H1 (cell line): ENCODE measurements around the gene ANAPC10. TPM values are rescaled to one million over a fixed set of nuclear protein-coding genes. Genes with fewer than 3 reads are reported as not detected.

Experiments used
- CTCF ChIA-PET: fragments of 300-600 bp; sonication (Branson Sonifier 250); formaldehyde crosslinking; loops from one replicate; lab custom pipeline; 2021; ENCODE audit not compliant: partially characterized antibody; lab: Charles Lee
- POLR2A ChIA-PET: fragments of 300-600 bp; sonication (Branson Sonifier 250); formaldehyde crosslinking; loops from one replicate; lab custom pipeline; 2021; ENCODE audit warnings: inconsistent platforms; ENCODE audit not compliant: partially characterized antibody; lab: Charles Lee
- DNase-seq, 2 experiments: peaks; one replicate each; pipeline versions ENCODE4 v3.0.0 to v3.0.0-alpha.2; 2010 to 2022; ENCODE audit warnings: low spot score in 2 of 2, low read depth in 1 of 2, mixed read lengths in 1 of 2
- FAIRE-seq: peaks from 2 replicates; lab custom pipeline; 2011; peaks lifted over from hg19 to GRCh38; lab: Jason Lieb, UNC
- H2AFZ ChIP-seq: 2 replicates; pipeline ENCODE4 v1.8.1; 2012; ENCODE audit warnings: low read length, inconsistent platforms
- H2AK5ac ChIP-seq: 2 replicates; pipeline ENCODE4 v1.6.1; 2013; ENCODE audit warnings: low read depth, low read length
- H2BK120ac ChIP-seq: replicated peaks from 2 replicates; pipeline ENCODE3; 2013; ENCODE audit warnings: low read depth, low read length, inconsistent platforms
- H2BK12ac ChIP-seq: 2 replicates; pipeline ENCODE4 v1.6.1; 2013; ENCODE audit warnings: low read depth, low read length
- H2BK15ac ChIP-seq: 2 replicates; pipeline ENCODE4 v1.6.1; 2013; ENCODE audit warnings: low read length
- H2BK20ac ChIP-seq: 2 replicates; pipeline ENCODE4 v1.6.1; 2013; ENCODE audit warnings: low read length
- H2BK5ac ChIP-seq: 2 replicates; pipeline ENCODE4 v1.6.1; 2013; ENCODE audit warnings: low read depth, low read length
- H3K14ac ChIP-seq: 2 replicates; pipeline ENCODE4 v1.6.1; 2013; ENCODE audit warnings: inconsistent platforms; ENCODE audit not compliant: insufficient read length
- H3K18ac ChIP-seq: 2 replicates; pipeline ENCODE4 v1.6.1; 2013; ENCODE audit warnings: low read length; ENCODE audit errors: extremely low read depth
- H3K23ac ChIP-seq: 2 replicates; pipeline ENCODE4 v1.6.1; 2013; ENCODE audit warnings: inconsistent platforms; ENCODE audit not compliant: insufficient read length
- H3K23me2 ChIP-seq: 2 replicates; pipeline ENCODE4 v1.6.1; 2013; ENCODE audit warnings: low read depth, low read length
- H3K27ac ChIP-seq: 2 replicates; pipeline ENCODE4 v1.6.1; 2011; ENCODE audit warnings: low read depth, low read length, inconsistent platforms
- H3K27me3 ChIP-seq, 4 experiments: replicated peaks in 1 of 4; 1 replicate in 1 of 4; 2 replicates in 3 of 4; pipeline versions ENCODE4 v1.6.1 to v1.8.1; 2011 to 2013; ENCODE audit warnings: low read length in 3 of 4, mild to moderate bottlenecking in 3 of 4, inconsistent platforms in 2 of 4, mixed read lengths in 2 of 4, moderate library complexity in 1 of 4; ENCODE audit not compliant: control insufficient read depth in 3 of 4, insufficient read depth in 3 of 4; ENCODE audit errors: extremely low read depth in 1 of 4
- H3K36me3 ChIP-seq, 4 experiments: 2 replicates each; pipeline versions ENCODE4 v1.6.1 to v1.8.1; 2011 to 2013; ENCODE audit warnings: mild to moderate bottlenecking in 4 of 4, low read length in 3 of 4, moderate library complexity in 2 of 4, control low read depth in 1 of 4, inconsistent platforms in 1 of 4; ENCODE audit not compliant: insufficient read depth in 4 of 4, control insufficient read depth in 2 of 4
- H3K4ac ChIP-seq: replicated peaks from 2 replicates; pipeline ENCODE3; 2013; ENCODE audit warnings: low read length, low read depth, mixed read lengths, inconsistent platforms; ENCODE audit not compliant: insufficient read length
- H3K4me1 ChIP-seq, 4 experiments: replicated peaks in 1 of 4; 1 replicate in 1 of 4; 2 replicates in 3 of 4; pipeline versions ENCODE4 v1.6.1 to v1.8.1; 2011 to 2013; ENCODE audit warnings: low read length in 3 of 4, inconsistent platforms in 2 of 4, mixed read lengths in 1 of 4; ENCODE audit not compliant: insufficient read depth in 4 of 4, control insufficient read depth in 3 of 4
- H3K4me2 ChIP-seq, 2 experiments: 2 replicates each; pipeline versions ENCODE4 v1.6.1 to v1.8.1; 2011 to 2013; ENCODE audit warnings: low read depth in 2 of 2, low read length in 2 of 2, control low read depth in 1 of 2, inconsistent platforms in 1 of 2, mild to moderate bottlenecking in 1 of 2; ENCODE audit not compliant: insufficient read depth in 1 of 2
- H3K4me3 ChIP-seq, 4 experiments: fragments of 200-600, 300-600 bp in 1 of 4; sonication (generic), shearing (Covaris generic), sonication (Bioruptor Twin) in 1 of 4; 2 replicates each; pipeline versions ENCODE4 v1.5.1 to v1.8.1; 2011 to 2016; ENCODE audit warnings: low read length in 4 of 4, low read depth in 3 of 4, control low read depth in 2 of 4, inconsistent platforms in 2 of 4, mild to moderate bottlenecking in 2 of 4, mixed read lengths in 1 of 4, moderate library complexity in 1 of 4; ENCODE audit not compliant: insufficient read depth in 2 of 4; ENCODE audit errors: extremely low read depth in 1 of 4
- H3K56ac ChIP-seq: replicated peaks from 2 replicates; pipeline ENCODE3; 2013; ENCODE audit warnings: low read depth, mild to moderate bottlenecking, mixed read lengths, low read length, inconsistent platforms; ENCODE audit not compliant: insufficient read length
- H3K79me1 ChIP-seq: 2 replicates; pipeline ENCODE4 v1.6.1; 2013; ENCODE audit warnings: low read depth, low read length, control low read depth
- H3K79me2 ChIP-seq, 2 experiments: 2 replicates each; pipeline versions ENCODE4 v1.6.1 to v1.8.1; 2012 to 2013; ENCODE audit warnings: low read length in 2 of 2, mild to moderate bottlenecking in 2 of 2, inconsistent platforms in 1 of 2; ENCODE audit not compliant: insufficient read depth in 2 of 2, control insufficient read depth in 1 of 2
- H3K9ac ChIP-seq, 4 experiments: replicated peaks in 1 of 4; 1 replicate in 1 of 4; 2 replicates in 3 of 4; pipeline versions ENCODE4 v1.6.1 to v1.8.1; 2011 to 2013; ENCODE audit warnings: low read depth in 3 of 4, low read length in 3 of 4, control low read depth in 2 of 4, mild to moderate bottlenecking in 2 of 4, moderate library complexity in 2 of 4, inconsistent platforms in 1 of 4; ENCODE audit errors: extremely low read depth in 1 of 4
- H3K9me3 ChIP-seq, 2 experiments: 2 replicates each; pipeline versions ENCODE4 v1.6.1 to v1.8.1; 2012 to 2013; ENCODE audit warnings: mild to moderate bottlenecking in 2 of 2, moderate library complexity in 2 of 2, control low read depth in 1 of 2, inconsistent platforms in 1 of 2, low read depth in 1 of 2, low read length in 1 of 2, mixed read lengths in 1 of 2; ENCODE audit not compliant: insufficient read depth in 2 of 2
- H4K20me1 ChIP-seq, 2 experiments: replicated peaks in 1 of 2; 2 replicates each; pipeline versions ENCODE3 to v1.8.1; 2011 to 2013; ENCODE audit warnings: inconsistent platforms in 2 of 2, low read length in 2 of 2, mild to moderate bottlenecking in 1 of 2; ENCODE audit not compliant: insufficient read depth in 2 of 2, control insufficient read depth in 1 of 2
- H4K5ac ChIP-seq: 2 replicates; pipeline ENCODE4 v1.6.1; 2013; ENCODE audit warnings: low read length, low read depth, mixed read lengths, inconsistent platforms; ENCODE audit not compliant: insufficient read length
- H4K8ac ChIP-seq: 2 replicates; pipeline ENCODE4 v1.8.0; 2013; ENCODE audit warnings: mild to moderate bottlenecking, moderate library complexity, low read length, inconsistent platforms; ENCODE audit not compliant: insufficient read depth; ENCODE audit errors: extremely low read depth
- H4K91ac ChIP-seq: replicated peaks from 2 replicates; pipeline ENCODE3; 2013; ENCODE audit warnings: low read length, mixed read lengths, inconsistent platforms; ENCODE audit not compliant: insufficient read length
- EP300 ChIP-seq, 2 experiments: IDR thresholded peaks; 1 replicate in 1 of 2; 2 replicates in 1 of 2; pipeline ENCODE4 v1.6.1; 2011 to 2012; ENCODE audit warnings: low read depth in 2 of 2, low read length in 2 of 2, mild to moderate bottlenecking in 2 of 2, borderline replicate concordance in 1 of 2, inconsistent platforms in 1 of 2, moderate library complexity in 1 of 2
- EZH2 ChIP-seq: fragments of 200-600 bp; sonication (generic); IDR thresholded peaks from 2 replicates; pipeline ENCODE4 v1.7.1; 2012; ENCODE audit warnings: low read depth, mild to moderate bottlenecking, moderate library complexity, low read length, inconsistent platforms; ENCODE audit not compliant: severe bottlenecking
- HDAC2 ChIP-seq, 2 experiments: fragments of 300-600 bp in 1 of 2; sonication (generic) in 1 of 2; IDR thresholded peaks; 2 replicates each; pipeline ENCODE4 v1.6.1; 2011 to 2012; ENCODE audit warnings: low read depth in 2 of 2, low read length in 2 of 2, mild to moderate bottlenecking in 2 of 2, moderate library complexity in 2 of 2, borderline replicate concordance in 1 of 2, inconsistent platforms in 1 of 2
- KDM4A ChIP-seq: IDR thresholded peaks from one replicate; pipeline ENCODE4 v1.7.1; 2012; ENCODE audit warnings: low read depth, mild to moderate bottlenecking, moderate library complexity, low read length, inconsistent platforms; ENCODE audit not compliant: severe bottlenecking
- NANOG ChIP-seq: IDR thresholded peaks from 2 replicates; pipeline ENCODE4 v1.6.1; 2011; ENCODE audit warnings: low read length, low read depth, mild to moderate bottlenecking, inconsistent platforms; ENCODE audit not compliant: insufficient read depth, poor library complexity, severe bottlenecking
- NRF1 ChIP-seq: IDR thresholded peaks from 2 replicates; pipeline ENCODE4 v1.6.1; 2011; ENCODE audit warnings: mild to moderate bottlenecking, low read depth, low read length, improper control_type of control experiment
- PHF8 ChIP-seq: fragments of 200-600 bp; sonication (generic); conservative IDR thresholded peaks from 2 replicates; pipeline ENCODE4 v1.7.1; 2012; ENCODE audit warnings: low read depth, mild to moderate bottlenecking, inconsistent platforms, low read length, moderate library complexity
- POLR2AphosphoS5 ChIP-seq: IDR thresholded peaks from 2 replicates; pipeline ENCODE4 v1.6.1; 2011; ENCODE audit warnings: low read depth, low read length
- SIX5 ChIP-seq: IDR thresholded peaks from 2 replicates; pipeline ENCODE4 v1.6.1; 2011; ENCODE audit warnings: mild to moderate bottlenecking, low read depth, low read length
- SP4 ChIP-seq: IDR thresholded peaks from 2 replicates; pipeline ENCODE4 v1.6.1; 2012; ENCODE audit warnings: low read length, inconsistent platforms
- YY1 ChIP-seq: IDR thresholded peaks from 2 replicates; pipeline ENCODE4 v1.6.1; 2011; ENCODE audit warnings: low read depth, mild to moderate bottlenecking, low read length
- WGBS, 2 experiments: shearing (Covaris generic) in 1 of 2; methylation state at CpG; one replicate each; pipeline versions ENCODE4 v1.1.6 to v1.1.7; 2013 to 2015; ENCODE audit warnings: low lambda C conversion rate in 2 of 2, mixed read lengths in 2 of 2, inconsistent platforms in 1 of 2, low coverage in 1 of 2, missing lambda C conversion rate in 1 of 2; ENCODE audit not compliant: insufficient replicate concordance in 2 of 2, insufficient coverage in 1 of 2, insufficient read length in 1 of 2; ENCODE audit errors: extremely low coverage in 1 of 2, missing lambda C conversion rate in 1 of 2; 5-methylcytosine and 5-hydroxymethylcytosine counted together
- polyA plus RNA-seq, 7 experiments: library from polyadenylated mRNA; depleted of rRNA in 3 of 7; stranded (reverse) in 5 of 7; unstranded in 2 of 7; fragments of >200 nt in 5 of 7; fragments of 200-250 nt in 2 of 7; gene quantifications; 1 replicate in 5 of 7; 2 replicates in 1 of 7; 4 replicates in 1 of 7; pipeline versions ENCODE4 v1.2.1 to v1.2.3, GENCODE V29; 2011 to 2013; ENCODE audit warnings: missing spikeins in 2 of 7, mixed read lengths in 2 of 7
- total RNA-seq: library from RNA; stranded (reverse); fragmentation: NEBNext Ultra II Directional; extraction: Animal tissue kit (Norgen Biotek cat#: 25700); gene quantifications from 2 replicates; pipeline ENCODE4 v1.2.1, GENCODE V29; 2021
- TF ChIP-seq, protein P1 (sequence below): IDR thresholded peaks from 2 replicates; pipeline ENCODE4 v1.6.1; 2012; ENCODE audit warnings: inconsistent platforms
- TF ChIP-seq, protein P2 (sequence below): IDR thresholded peaks from 2 replicates; pipeline ENCODE4 v1.6.1; 2011; ENCODE audit warnings: low read depth, mild to moderate bottlenecking, low read length; ENCODE audit not compliant: insufficient read depth

ANAPC10 gene
- total and polyA plus RNA-seq, 2 of the 8 experiments (the other 6 are each of a cell fraction or from before 2014, with no cell fraction given) = 17.6 to 23.3 TPM

DNA sequence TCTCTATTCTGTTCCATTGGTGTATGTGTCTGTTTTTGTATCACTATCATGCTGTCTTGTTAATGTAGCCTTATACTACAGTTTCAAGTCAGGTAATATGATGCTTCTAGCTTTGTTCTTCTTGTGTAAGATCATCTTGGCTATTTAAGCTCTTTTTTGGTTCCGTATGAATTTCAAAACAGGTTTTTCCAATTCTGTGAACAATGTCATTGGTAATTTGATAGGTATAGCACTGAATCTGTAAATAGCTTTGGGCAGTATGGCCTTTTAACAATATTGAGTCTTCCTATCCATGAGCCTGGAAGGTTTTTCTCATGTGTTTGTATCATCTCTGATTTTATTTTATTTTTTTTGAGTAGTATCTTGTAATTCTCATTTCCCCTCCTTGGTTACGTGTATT, 94.3 kb downstream of the ANAPC10 start:
- no peaks in the 10 kb centered on the region for H4K20me1 ChIP-seq
- H3K23me2 ChIP-seq = no peaks in the 10 kb centered on the region
- H3K56ac ChIP-seq = no peak overlapping the region
- 0 out of 7 replicates have a peak, but pooled peaks cover 0 to 2% (median 0%) of the 10 kb centered on the region in 4 experiments for H3K4me1 ChIP-seq
- no peak overlapping the region for H2BK5ac ChIP-seq
- ChIA-PET CTCF (interaction anchor here (0.6 to 1.7 kb wide), 3 partner anchors 8 to 486 kb away, joined by 3 to 6 read pairs (median 6); no protein-coding TSS in a partner anchor), POLR2A (no interaction called here)
- no peak overlapping the region for H2BK12ac ChIP-seq
- H3K9me3 ChIP-seq = no peaks in the 10 kb centered on the region
- WGBS, 2 experiments = 97% methylated on average over 2 of the region's 2 CpGs; no CpG with 5 or more reads in 1 of the 2 experiments
- no peak overlapping the region for H4K8ac ChIP-seq
- H3K9ac ChIP-seq = no peak overlapping the region
- no peak overlapping the region for H3K14ac ChIP-seq
- H3K27me3 ChIP-seq = no peaks in the 10 kb centered on the region
- H2BK120ac ChIP-seq = no peak overlapping the region
- H3K79me1 ChIP-seq = no peaks in the 10 kb centered on the region
- no peak overlapping the region for H2AK5ac ChIP-seq
- H3K18ac ChIP-seq = no peak overlapping the region
- no peaks in the 10 kb centered on the region; a peak in 1 of 4 replicates for H3K79me2 ChIP-seq
- no peaks in the 10 kb centered on the region for H3K36me3 ChIP-seq
- no peak overlapping the region for H2AFZ ChIP-seq
- H3K4me2 ChIP-seq = no peak overlapping the region
- no peak overlapping the region for H3K4me3 ChIP-seq
- H4K5ac ChIP-seq = no peak overlapping the region
- H2BK20ac ChIP-seq = no peak overlapping the region
- H2BK15ac ChIP-seq = no peak overlapping the region
- H4K91ac ChIP-seq = no peak overlapping the region
- FAIRE-seq = no peak
- no peak overlapping the region for H3K23ac ChIP-seq
- DNase-seq = no peak
- no peak overlapping the region for H3K4ac ChIP-seq
- H3K27ac ChIP-seq = no peak overlapping the region
- TF ChIP-seq SP4 (no peak), NRF1 (no peak), EZH2 (no peak), EP300 (IDR thresholded peaks at IDR 0.05; ENCODE audit: borderline replicate concordance in 1 of 2, low read depth in 2 of 2, low read length in 2 of 2) (no peak), NANOG (no peak), SIX5 (no peak), YY1 (no peak), KDM4A (no peak), POLR2AphosphoS5 (no peak), HDAC2 (IDR thresholded peaks at IDR 0.05; ENCODE audit: borderline replicate concordance in 1 of 2, low read depth in 2 of 2, low read length in 2 of 2) (no peak), PHF8 (no peak)
- TF ChIP-seq, protein P1, sequence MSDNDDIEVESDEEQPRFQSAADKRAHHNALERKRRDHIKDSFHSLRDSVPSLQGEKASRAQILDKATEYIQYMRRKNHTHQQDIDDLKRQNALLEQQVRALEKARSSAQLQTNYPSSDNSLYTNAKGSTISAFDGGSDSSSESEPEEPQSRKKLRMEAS = no peak
- TF ChIP-seq, protein P2, sequence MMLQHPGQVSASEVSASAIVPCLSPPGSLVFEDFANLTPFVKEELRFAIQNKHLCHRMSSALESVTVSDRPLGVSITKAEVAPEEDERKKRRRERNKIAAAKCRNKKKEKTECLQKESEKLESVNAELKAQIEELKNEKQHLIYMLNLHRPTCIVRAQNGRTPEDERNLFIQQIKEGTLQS = no peak
